Measurements from ENCODE around the gene CD96. TPM values are rescaled to one million over a fixed set of nuclear protein-coding genes. Genes with fewer than 3 reads are reported as not detected.
"Not testable (repeated sequence)": the region's sequence is repeated elsewhere in the genome, so short reads cannot be mapped to it uniquely, and the experiment has no call there.

Gene CD96
- total RNA-seq, 1 donor from 2014 or later, result 0.35 TPM

DNA sequence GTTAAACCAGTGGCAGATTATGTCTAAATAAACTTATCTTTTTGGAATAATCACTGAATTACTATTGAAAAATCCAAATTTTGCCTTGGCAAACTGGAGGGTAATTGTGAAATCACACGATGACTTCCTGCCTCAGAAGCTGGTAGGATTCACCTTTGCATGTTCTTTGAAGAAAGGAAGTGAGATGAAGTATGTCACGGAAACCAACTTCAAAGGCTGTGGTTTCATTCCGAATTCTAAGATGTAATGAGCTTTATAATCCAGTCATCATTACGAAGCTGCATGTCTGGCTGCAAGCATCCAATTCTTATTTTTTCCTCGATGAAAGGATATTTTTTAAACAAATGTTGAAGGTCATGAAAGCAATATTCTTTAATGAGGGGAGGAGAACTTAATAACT, 68.2 kb downstream of the CD96 start:
- DNase-seq (ENCODE audit: missing footprints) (no peak), ATAC-seq (no peak)
- intact Hi-C loops (cut with DNase I), result no loop called here

DNA sequence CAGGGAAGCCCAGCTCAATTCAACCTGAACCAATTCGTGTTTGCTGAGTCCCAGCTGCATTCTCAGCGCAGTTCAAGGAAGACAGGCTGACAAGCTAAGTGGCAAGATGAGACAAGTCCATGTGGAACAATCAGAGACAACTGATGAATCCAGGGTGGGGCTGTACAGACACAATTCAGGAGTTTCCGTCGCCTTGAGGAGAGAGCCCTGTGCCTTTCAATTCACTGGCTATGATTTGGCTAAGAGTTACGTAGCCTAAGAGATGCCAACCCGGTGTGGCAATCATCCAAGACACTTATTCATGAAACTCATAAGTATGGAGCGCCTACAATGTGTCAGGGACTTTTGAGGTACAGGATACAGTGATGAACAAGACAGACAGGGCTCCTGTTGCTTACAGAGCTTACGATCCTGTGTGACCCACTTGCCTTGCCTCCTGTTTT, 68.6 kb downstream of the CD96 start:
- DNase-seq (ENCODE audit: missing footprints) (no peak), ATAC-seq (no peak)
- intact Hi-C loops (cut with DNase I), result no loop called here

DNA sequence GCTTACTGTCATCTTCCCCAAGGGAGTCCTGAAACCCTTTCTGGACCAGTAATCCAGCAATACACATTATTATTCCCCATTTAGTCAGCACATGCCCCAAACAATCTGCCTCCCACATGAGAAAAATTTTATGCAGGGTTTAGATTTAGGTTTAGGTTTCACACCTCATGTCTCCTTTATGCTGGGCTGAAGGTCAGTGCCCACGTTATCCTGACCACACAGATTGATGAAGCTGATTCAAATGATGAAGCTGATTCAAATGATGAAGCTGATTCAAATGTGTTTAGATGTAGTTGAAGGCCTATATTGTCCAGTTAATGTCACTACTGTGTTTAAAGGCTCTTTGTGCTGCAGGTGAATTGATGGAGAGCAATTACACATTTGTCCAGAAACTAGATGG, 71.3 kb downstream of the CD96 start:
- intact Hi-C loops (cut with DNase I), result no loop called here
- no peak for DNase-seq (ENCODE audit: missing footprints)
- no peak for ATAC-seq

DNA sequence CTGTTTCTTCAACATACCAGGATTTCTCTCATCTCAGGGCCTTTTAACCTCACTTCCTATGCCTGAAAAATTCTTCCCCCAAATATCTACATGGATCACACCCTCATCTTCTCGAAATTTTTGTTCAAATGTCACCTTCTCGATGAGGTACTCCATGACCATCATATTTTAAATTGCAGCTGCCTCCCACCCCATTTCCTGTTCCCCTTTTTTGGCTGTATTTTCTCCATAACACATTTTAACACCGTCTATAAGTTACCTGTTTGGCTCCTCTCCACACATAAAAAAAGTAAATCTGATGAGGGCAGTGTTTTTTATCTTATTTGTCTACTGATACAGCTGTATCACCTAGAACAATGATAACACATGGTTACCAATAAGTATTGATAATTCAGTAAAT, 73.9 kb downstream of the CD96 start:
- DNase-seq (ENCODE audit: missing footprints) (no peak), ATAC-seq (no peak)
- intact Hi-C loops (cut with DNase I), result no loop called here

DNA sequence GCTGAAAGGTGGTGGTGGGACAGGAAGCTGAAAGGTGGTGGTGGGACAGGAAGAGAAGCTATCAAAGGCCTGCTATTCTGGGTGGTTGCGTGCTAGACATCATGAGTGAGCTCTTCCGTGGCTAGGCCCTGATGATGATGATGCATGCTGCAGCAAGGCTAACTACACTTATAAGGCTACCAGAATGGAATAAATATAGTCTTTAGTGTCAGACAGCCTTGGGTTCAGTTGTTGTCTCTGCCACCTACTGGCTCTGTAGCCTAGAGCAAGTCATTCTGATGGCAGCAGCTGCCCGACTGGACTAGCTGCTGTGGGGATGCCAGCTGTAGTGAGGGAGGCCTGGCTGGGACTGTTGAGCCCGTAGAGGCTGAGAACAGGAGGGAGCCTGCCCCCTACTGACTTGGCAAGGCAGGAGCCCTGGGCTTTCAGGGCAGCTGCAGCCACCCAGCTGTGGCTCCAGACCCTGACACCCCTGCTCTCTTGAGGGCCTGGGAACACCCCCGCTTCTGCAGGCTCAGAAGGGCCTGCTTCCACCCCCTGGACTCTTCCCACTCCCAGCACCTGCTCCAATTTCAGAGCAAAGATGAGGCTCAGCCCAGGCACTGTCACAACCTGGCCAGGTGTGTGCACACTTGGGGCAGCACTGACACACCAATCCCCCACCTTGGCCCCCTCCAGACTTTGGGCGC, 74.6 kb downstream of the CD96 start:
- DNase-seq (ENCODE audit: missing footprints), result no peak
- ATAC-seq, result no peak
- intact Hi-C loops (cut with DNase I), result no loop called here

DNA sequence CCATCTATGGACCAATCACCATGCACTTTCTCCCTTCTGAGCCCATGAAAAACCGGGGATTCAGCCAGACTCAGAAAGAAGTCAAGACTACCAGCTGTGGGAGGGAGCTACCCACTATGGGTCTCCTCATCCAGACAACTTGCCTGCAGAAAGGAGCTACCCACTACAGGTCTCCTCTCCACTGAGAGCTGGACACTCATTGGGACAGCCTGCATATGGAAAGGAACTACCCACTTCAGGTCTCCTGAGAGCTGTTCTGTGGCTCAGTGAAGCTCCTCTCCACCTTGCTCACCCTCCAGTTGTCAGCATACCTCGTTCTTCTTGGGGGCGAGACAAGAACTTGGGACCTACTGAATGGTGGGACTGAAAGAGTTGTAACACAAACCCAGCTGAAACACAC, 75.4 kb downstream of the CD96 start:
- intact Hi-C loops (cut with DNase I), result no loop called here
- DNase-seq (ENCODE audit: missing footprints) (no peak), ATAC-seq (no peak)

DNA sequence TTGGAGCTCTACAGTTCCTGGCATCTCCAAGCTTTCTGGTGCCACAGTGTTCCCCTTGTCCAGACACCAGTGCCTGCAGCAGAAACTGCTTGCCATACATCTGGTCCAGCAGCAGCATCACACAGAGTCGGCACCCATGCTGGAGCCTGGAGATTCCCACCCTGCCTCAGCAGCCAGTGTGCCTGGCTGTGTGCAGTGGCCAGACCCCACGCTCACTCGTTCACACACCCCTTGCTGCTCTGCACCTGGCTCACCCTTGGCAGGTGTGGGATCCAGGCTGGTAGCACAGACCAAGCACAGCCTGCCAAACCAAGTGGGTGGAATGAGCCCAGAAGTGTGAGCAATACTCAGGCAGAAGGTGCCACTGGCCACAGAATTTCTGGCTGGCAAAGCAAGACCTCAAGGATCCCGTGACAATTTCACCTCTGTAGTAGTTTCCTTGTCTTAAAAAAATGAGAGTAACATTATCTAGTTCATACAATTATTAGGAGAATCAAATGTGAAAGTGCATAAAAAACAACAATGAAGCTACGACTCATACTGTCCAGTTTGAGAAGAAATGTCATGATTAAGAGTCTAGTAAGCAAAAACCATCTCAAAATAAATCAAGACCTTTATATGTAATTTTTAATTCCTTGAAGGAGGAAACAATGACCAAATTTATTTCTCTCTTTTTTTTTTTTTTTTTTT, 76.1 kb downstream of the CD96 start:
- intact Hi-C loops (cut with DNase I), result no loop called here
- ATAC-seq, result no peak
- peak; percentile 44 for DNase-seq (ENCODE audit: missing footprints)

DNA sequence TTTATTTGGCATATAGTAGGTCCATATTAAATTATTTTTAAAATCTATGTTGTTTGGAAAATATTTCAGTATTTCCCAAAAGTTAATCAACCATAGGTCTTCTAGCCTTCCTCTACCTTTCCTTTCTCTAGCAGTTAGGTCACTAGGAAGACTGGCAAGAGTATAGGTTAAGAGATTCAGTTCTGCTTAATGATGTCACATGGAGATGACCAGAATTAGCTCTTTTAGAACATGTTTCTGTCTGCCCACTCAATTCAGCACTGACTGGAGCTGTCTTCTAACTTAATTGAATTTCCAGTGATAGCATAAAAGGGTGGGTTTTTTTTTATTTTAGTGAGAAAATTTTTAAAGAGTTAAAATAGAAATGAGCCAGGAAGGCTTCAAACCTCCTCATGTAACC, 76.9 kb downstream of the CD96 start:
- ATAC-seq (no peak), DNase-seq (ENCODE audit: missing footprints) (no peak)
- intact Hi-C loops (cut with DNase I), result no loop called here

DNA sequence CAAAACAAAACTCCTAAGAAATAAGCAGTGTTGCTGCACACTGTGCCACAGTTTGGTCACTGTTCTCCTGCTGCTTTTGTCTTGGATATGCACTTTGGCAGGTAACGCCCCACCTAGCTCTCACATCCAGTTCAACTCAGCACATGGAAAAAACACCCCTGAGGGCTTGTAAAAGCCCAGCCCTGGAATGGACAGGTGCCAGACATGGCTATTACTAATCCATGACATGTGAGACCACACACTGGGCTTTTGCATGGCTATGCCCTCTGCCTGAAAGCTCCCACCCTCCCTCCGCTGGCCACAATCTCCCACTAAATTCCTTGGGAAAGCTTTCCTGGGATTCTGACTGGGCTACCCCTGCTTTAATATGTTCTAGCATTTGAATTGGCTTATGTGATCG, 77.8 kb downstream of the CD96 start:
- intact Hi-C loops (cut with DNase I), result no loop called here
- no peak for ATAC-seq

DNA sequence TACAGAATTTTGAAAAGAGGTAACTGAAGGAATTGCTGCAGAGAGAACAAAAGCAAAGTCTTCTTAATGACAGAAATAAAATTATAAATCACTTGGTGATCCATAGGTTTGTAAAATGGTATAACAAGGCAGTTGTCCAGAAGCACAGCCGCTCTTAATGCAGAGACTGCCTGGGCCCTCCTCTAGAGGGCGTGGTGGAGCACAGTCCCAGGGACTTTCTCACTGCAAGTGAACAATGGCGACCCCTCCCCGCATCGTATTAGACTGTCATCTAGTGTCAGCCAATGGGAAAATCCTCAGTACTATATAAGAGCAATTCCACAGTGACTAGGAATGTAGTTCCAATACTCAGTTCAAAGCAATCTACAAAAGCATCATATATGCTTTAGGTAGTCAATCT, 79.5 kb downstream of the CD96 start:
- DNase-seq (ENCODE audit: missing footprints) (no peak), ATAC-seq (no peak)
- intact Hi-C loops (cut with DNase I), result no loop called here

More for the DNA sequence above, 77.8 kb downstream of the CD96 start:
- DNase-seq (ENCODE audit: missing footprints), result no peak

DNA sequence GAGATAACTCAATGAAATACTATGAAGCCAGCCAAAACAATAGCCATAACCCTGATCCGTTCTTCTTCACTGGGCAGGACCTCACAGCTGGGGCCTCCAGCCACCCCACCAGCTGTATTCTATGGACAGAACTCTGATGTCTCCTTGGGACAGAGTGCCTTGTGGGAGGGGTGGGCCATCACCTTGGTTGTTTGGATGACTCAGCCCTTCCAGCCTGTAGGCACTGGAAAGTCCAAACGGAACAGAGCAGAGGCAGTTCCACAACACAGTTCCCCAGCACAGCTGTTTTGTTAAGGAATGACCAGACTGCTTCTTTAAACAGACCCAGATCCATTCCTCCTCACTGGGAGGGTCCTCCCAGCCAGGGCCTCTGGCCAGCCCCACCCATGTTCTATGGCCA, 85.1 kb downstream of the CD96 start:
- ATAC-seq (no peak), DNase-seq (ENCODE audit: missing footprints) (no peak)
- intact Hi-C loops (cut with DNase I), result no loop called here

DNA sequence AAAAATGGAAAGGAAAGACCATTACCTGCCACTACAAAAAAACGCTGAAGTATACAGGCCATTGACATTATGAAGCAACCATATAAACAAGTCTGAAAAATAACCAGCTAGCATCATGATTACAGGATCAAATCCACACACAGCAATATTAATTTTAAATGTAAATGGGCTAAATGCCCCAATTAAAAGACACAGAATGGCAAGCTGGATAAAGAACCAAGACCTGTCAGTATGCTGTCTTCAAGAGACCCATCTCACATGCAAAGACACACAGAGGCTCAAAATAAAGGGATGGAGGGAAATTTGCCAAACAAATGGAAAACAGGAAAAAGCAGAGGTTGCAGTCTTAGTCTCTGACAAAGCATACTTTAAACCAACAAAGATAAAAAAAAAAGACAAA, 87.0 kb downstream of the CD96 start:
- intact Hi-C loops (cut with DNase I); ATAC-seq; DNase-seq (ENCODE audit: missing footprints): not testable (repeated sequence)

DNA sequence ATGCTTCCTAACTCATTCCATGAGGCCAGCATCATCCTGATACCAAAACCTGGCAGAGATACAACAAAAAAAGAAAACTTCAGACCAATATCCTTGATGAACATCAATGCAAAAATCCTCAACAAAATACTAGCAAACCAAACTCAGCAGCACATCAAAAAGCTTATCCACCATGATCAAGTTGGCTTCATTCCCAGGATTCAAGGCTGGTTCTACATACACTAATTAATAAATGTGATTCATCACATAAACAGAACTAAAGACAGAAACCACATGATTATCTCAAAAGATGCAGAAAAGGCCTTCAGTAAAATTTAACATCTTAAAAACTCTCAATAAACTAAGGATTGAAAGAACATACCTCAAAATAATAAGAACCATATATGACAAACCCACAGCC, 88.6 kb downstream of the CD96 start:
- intact Hi-C loops (cut with DNase I); ATAC-seq; DNase-seq (ENCODE audit: missing footprints): not testable (repeated sequence)

DNA sequence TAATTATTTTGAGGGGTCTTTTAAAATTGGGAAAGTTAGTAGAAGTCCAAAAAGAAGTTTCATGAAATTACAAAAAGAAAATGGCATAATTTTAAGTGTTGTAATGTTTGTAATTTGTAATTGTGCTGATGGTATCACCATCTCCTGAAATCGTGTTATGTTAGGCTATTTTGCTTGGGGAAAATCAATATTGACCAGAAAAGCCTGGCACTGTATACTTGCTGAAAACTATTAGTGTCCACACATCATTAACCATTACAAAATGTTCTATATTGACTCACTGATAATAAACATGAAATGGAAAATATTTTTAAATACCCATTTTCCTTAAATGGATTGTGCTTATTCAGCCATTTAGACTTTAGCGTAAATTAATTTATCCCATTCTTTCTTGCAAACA, 93.4 kb downstream of the CD96 start:
- intact Hi-C loops (cut with DNase I), result no loop called here
- ATAC-seq, result no peak
- no peak for DNase-seq (ENCODE audit: missing footprints)

DNA sequence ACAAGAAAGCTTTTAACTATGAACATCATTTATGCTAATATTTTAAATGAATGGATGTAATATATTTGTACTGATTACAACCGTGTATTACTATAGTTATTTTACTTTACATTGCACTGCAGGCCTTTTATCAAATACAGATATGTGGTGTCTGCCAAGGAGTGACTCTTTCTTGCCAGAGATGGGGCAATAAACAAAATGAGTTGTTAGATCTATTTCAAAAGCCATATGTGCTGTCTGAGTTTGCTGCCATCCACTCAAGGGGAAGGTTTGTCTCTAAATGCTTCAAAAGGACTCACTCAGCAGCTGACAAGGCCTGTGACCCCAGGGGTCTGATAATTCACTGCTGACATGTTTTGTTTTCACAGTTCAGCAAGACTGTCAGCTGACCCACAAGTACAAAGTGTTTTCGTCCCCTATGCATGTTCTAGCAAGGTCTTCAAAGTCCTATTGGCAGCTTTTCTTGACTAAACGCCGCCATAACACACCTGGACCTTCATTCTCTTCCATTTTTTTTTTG, 94.4 kb downstream of the CD96 start:
- intact Hi-C loops (cut with DNase I), result no loop called here
- DNase-seq (ENCODE audit: missing footprints) (no peak), ATAC-seq (no peak)

DNA sequence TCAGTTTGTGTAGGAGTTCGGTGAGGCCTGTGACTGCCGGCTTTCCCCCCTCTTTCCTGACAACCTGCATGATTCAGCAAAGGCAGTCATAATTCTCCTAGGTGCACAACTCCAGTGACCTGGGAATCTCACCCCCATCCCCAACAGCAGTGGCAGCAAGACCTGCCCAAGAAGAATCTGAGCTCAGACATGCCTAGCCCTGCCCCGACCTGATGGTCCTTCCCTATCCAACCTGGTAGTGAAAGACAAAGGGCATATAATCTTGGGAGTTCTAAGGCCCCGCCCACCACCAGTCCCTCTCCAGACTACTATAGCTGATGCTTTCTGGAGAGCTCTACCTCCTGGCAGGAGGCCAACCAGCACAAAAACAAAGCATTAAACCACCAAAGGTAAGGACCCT, 97.3 kb downstream of the CD96 start:
- intact Hi-C loops (cut with DNase I), result no loop called here
- DNase-seq (ENCODE audit: missing footprints), result peak; percentile 14
- ATAC-seq, result no peak

DNA sequence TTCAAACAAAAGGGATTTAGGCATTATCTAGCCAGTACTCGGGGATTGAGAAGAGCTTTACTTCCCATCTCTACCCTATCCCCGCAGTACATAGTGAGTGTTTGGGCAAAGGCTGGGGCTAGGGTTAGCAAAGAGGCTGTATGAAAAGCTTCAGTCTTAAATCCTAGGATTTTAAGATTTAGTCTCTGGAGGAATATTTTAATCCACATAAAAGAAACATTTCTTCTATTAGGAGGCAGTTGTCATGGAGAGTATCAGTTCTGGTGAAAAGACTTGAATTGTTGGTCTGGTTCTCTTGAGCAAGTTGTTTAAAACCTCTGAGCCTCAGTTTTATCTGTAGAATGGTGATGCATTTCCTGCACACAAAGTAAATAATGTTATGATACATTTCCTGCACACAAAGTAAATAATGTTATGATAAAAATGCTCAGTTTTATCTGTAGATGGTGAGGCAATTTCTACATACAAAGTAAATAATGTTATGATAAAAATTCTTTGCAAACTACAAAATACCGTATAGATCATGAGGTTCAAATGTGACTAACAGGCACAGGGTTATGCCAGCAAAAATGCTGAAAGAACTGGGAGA, 107.1 kb downstream of the CD96 start:
- ATAC-seq, result no peak
- DNase-seq (ENCODE audit: missing footprints), result no peak
- intact Hi-C loops (cut with DNase I), result no loop called here

DNA sequence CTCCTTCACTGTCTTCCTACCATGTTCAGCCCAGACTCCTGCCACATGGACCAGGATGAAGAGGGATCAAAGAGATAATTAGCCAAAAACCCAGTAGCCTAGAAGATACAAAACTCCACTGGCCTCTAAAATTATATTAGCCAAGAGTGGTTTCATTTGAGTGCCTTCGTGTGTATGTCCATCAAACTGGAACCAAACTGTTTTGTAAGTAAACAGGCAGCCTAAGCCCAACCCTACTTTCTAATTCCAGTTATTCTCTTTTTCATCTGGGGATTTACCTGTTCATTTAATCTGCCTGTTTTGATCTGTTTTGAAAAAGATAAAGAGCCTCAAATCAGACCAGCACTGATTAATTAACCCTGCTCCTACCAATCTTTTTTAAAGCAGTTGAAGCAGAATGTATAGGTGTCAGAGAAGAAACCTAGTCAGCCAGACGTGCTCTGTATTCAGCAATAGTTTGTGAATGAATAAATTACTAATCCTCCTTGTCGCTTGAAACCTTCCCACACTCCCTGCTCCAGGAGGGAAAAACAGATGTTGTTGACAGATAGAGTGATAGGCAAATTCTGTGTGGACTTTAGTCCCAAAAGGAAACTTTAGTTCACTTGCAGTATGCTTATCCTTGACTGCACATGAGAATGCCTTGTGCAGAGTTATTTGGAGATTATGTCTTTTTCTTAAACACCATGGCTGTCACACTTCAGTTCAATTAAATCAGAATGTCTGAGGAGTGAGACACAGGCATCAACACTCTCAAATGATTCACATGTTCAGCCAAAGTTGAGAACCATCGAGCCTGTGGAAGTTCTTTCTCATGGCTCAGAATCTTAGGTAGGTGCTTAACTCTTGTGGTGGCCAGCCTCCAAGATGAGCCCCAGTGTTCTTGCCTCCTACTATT, 108.6 kb downstream of the CD96 start:
- intact Hi-C loops (cut with DNase I), result no loop called here
- ATAC-seq (no peak), DNase-seq (ENCODE audit: missing footprints) (no peak)

DNA sequence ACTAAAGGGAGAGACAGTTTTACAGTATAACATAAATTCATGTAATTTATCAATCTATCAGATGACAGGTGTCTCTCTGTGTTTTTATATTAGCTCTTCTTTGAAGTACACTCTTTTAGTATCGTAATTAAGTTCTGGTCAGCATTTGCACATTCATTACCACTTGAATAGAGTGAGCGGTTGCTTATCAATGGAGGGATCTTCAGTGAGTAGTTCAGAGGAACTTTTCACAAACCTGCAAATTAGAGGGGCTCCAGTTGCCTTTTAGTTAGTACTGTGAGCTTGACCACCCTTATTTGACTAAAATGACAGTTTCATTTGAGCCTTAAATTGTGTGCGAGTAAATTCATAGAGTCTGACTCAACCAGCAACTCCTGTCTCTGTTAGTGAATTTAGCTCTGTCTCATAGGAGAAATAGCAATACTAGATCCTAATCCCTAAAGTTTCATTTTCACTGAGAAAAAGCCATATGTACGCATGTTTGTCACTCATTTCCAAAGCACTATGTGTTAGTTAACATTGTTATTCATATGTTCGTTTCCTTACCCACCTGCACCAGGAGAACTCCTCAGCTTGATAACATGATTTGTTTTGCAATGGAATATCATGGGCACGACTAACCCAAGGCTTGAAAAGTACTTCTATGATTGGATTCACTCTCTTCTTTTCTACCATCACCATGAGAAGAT, 110.6 kb downstream of the CD96 start:
- DNase-seq (ENCODE audit: missing footprints) (no peak), ATAC-seq (no peak)
- intact Hi-C loops (cut with DNase I), result no loop called here
